Esophagus muscularis mucosa (tissue), 4 donors: Measurements from ENCODE around the gene VMAC. TPM values are rescaled to one million over a fixed set of nuclear protein-coding genes. Genes with fewer than 3 reads are reported as not detected.
"Not testable (repeated sequence)": the region's sequence is repeated elsewhere in the genome, so short reads cannot be mapped to it uniquely, and the experiment has no call there.

Experiments used
- DNase-seq: peaks from one replicate; pipeline ENCODE4 v3.0.0-alpha.2; 2017; ENCODE audit errors: extremely low spot score
- H3K27ac ChIP-seq, 4 donors: fragments of 200-600 bp; sonication (generic); replicated peaks in 1 of 4; 1 replicate in 3 of 4; 2 replicates in 1 of 4; pipeline ENCODE4 v1.5.1; 2016 to 2019; ENCODE audit warnings: mild to moderate bottlenecking in 1 of 4
- H3K27me3 ChIP-seq, 4 donors: fragments of 200-600 bp; sonication (generic); one replicate each; pipeline versions ENCODE4 v1.5.1 to v1.6.0; 2016 to 2019
- H3K36me3 ChIP-seq, 4 donors: fragments of 200-600 bp; sonication (generic); one replicate each; pipeline ENCODE4 v1.5.1; 2016 to 2019
- H3K4me1 ChIP-seq, 4 donors: fragments of 200-600 bp; sonication (generic); one replicate each; pipeline ENCODE4 v1.5.1; 2016 to 2019
- H3K4me3 ChIP-seq, 4 donors: fragments of 200-600 bp; sonication (generic); 1 replicate in 2 of 4; 2 replicates in 2 of 4; pipeline ENCODE4 v1.5.1; 2016 to 2019; ENCODE audit warnings: mild to moderate bottlenecking in 4 of 4, moderate library complexity in 1 of 4
- H3K9me3 ChIP-seq, 4 donors: fragments of 200-600 bp; sonication (generic); 1 replicate in 3 of 4; 2 replicates in 1 of 4; pipeline ENCODE4 v1.5.1; 2016 to 2019
- EP300 ChIP-seq: sonication (generic); formaldehyde crosslinking; IDR thresholded peaks from one replicate; pipeline ENCODE4 v1.6.1; 2017; ENCODE audit warnings: antibody characterized with exemption
- POLR2A ChIP-seq: fragments of 450-650 bp; IDR thresholded peaks from one replicate; pipeline ENCODE4 v1.6.1; 2017; ENCODE audit warnings: antibody characterized with exemption, moderate library complexity, mild to moderate bottlenecking, low read depth
- POLR2AphosphoS5 ChIP-seq, 2 donors: sonication (generic); formaldehyde crosslinking; IDR thresholded peaks; one replicate each; pipeline ENCODE4 v1.6.1; 2017; ENCODE audit warnings: antibody characterized with exemption in 2 of 2
- WGBS: methylation state at CpG from one replicate; pipeline ENCODE4 v1.1.5; 2018; 5-methylcytosine and 5-hydroxymethylcytosine counted together
- intact Hi-C: fragments of 100-400 bp; cut with DNase I; formaldehyde crosslinking; loops from one replicate; pipeline ENCODE4 v1.15.1; 2023
- total RNA-seq, 4 donors: library from RNA; depleted of rRNA; stranded (reverse); fragments of >200 nt; gene quantifications; one replicate each; pipeline versions ENCODE4 v1.1.0 to v1.2.1, GENCODE V29; 2016
- TF ChIP-seq, protein P1 (sequence below), 3 experiments: fragments of 200-600 bp in 2 of 3; fragments of 450-650 bp in 1 of 3; sonication (generic) in 2 of 3; IDR thresholded peaks; one replicate each; pipeline ENCODE4 v1.5.1; 2017 to 2019; ENCODE audit warnings: antibody characterized with exemption in 3 of 3, mild to moderate bottlenecking in 2 of 3, moderate library complexity in 1 of 3

Gene VMAC, protein sequence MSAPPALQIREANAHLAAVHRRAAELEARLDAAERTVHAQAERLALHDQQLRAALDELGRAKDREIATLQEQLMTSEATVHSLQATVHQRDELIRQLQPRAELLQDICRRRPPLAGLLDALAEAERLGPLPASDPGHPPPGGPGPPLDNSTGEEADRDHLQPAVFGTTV
- 10 to 100 TPM in 1 of 4 donors, 1 to 10 TPM in 3; 5.0 to 12.5 (median 7.6) TPM for total RNA-seq

DNA sequence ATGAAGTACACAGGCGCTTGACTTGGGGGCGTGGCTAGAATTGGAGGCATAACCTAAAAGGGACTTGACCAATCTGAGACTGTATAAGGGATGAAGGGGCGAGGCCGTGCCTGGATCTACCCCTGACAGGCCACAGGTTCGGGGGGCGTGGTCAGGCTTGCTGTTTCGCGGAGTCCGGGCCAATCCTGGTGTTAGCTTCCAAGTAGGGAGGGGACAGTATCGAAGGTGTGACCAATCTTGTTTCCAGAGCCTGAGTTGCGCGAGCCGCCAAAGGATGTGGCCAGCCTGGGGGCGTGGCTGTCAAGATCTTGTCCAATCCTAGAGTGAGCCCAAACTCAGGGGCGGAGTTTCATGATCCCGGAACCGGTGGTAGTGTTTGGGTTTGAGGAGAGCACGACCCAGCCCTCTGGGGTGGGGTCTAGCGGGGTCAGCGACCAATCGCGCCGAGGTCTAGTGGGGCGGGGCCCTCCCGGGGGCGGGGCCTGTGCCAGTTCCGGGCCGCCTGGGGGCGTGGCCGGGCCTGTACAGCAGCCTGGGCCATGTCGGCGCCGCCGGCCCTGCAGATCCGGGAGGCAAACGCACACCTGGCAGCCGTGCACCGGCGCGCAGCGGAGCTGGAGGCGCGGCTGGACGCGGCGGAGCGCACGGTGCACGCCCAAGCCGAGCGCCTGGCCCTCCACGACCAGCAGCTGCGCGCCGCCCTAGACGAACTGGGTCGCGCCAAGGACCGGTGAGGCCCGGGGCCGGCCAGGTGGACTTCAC is at the start of gene VMAC:
Gene VMAC (plus strand): TSS at position 521 of the 762 bp plus-strand sequence. CDS start 19 bp downstream, at position 540.
- TF ChIP-seq, protein P1, sequence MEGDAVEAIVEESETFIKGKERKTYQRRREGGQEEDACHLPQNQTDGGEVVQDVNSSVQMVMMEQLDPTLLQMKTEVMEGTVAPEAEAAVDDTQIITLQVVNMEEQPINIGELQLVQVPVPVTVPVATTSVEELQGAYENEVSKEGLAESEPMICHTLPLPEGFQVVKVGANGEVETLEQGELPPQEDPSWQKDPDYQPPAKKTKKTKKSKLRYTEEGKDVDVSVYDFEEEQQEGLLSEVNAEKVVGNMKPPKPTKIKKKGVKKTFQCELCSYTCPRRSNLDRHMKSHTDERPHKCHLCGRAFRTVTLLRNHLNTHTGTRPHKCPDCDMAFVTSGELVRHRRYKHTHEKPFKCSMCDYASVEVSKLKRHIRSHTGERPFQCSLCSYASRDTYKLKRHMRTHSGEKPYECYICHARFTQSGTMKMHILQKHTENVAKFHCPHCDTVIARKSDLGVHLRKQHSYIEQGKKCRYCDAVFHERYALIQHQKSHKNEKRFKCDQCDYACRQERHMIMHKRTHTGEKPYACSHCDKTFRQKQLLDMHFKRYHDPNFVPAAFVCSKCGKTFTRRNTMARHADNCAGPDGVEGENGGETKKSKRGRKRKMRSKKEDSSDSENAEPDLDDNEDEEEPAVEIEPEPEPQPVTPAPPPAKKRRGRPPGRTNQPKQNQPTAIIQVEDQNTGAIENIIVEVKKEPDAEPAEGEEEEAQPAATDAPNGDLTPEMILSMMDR (IDR thresholded peaks at IDR 0.05), result peak in 1 of 3 experiments; percentile 14
- TF ChIP-seq EP300 (no peak), POLR2AphosphoS5 (IDR thresholded peaks at IDR 0.05) (peak; percentile 63 to 66)
- DNase-seq, result peak; percentile 100
- 0% methylated on average over 32 of the region's 61 CpGs for WGBS
- H3K27me3 ChIP-seq, result no peaks in the 10 kb centered on the region
- intact Hi-C loops, result no loop called here
- no peaks in the 10 kb centered on the region for H3K9me3 ChIP-seq
- peak within 1 kb of the TSS; percentile 85 to 95 (median 92) for H3K27ac ChIP-seq
- H3K36me3 ChIP-seq, result peaks cover 3 to 33% (median 17%) of the 10 kb centered on the region in 4 donors
- peak within 1 kb of the TSS; percentile 65 to 97 (median 91) for H3K4me3 ChIP-seq
- H3K4me1 ChIP-seq, result peaks cover 27 to 50% (median 44%) of the 10 kb centered on the region in 4 donors

DNA sequence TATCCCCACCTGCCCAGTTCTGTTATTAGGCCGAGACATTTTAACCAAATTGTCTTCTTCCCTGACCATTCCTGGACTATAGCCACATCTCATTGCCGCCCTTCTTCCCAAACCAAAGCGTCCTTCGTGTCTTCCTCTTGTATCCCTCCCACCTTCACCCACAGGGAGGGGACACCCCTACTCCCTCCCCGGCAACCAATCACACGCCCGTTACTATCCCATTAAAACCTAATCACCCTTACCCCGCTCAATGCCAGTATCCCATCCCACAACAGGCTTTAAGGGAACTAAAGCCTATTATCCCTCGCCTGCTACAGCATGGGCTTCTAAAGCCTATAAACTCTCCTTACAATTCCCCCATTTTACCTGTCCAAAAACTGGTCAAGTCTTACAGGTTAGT is 49.5 kb upstream of the VMAC start:
- H3K27me3 ChIP-seq, H3K9me3 ChIP-seq, H3K4me3 ChIP-seq, H3K27ac ChIP-seq, DNase-seq, intact Hi-C loops, H3K36me3 ChIP-seq: not testable (repeated sequence)
- H3K4me1 ChIP-seq, result peaks cover 0 to 13% (median 11%) of the 10 kb centered on the region in 4 donors
- WGBS, result 87% methylated on average over 9 of the region's 9 CpGs

DNA sequence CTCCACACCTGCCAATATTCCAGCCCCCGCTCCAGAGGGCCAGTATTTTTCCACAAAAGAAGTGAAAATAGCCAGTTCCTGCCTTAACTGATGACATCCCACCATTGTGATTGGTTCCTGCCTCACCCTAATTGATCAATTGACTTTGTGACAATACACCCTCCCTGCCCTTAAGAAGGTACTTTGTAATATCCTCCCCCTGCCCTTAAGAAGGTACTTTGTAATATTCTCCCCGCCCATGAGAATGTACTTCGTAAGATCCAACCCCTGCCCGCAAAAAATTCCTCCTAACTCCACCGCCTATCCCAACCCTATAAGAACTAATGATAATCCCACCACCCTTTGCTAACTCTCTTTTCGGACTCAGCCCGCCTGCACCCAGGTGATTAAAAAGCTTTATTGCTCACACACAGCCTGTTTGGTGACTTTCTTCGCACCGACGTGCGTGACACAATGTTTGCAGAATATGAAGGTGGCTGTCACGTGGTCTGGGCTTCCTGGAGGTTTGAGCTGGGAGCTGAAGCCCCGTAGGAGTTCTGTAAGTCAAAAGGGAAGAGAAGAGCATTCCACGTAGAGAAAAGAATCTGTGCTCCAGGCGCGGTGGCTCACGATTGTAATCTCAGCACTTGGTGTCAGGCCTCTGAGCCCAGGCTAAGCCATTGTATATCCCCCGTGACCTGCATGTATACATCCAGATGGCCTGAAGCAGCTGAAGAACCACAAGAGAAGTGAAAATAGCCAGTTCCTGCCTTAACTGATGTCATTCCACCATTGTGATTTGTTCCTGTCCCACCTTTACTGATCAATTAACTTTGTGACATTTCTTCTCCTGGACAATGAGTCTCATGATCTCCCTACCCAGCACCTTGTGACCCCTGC is 47.2 kb upstream of the VMAC start:
- Histone ChIP-seq H3K27me3 (no peaks in the 10 kb centered on the region), H3K36me3 (no peaks in the 10 kb centered on the region), H3K4me3 (no peak overlapping the region), H3K9me3 (no peaks in the 10 kb centered on the region), H3K4me1 (no peaks in the 10 kb centered on the region), H3K27ac (no peak overlapping the region)
- WGBS, result 91% methylated on average over 18 of the region's 18 CpGs
- intact Hi-C loops, result no loop called here
- DNase-seq, result no peak
- TF ChIP-seq POLR2AphosphoS5 (IDR thresholded peaks at IDR 0.05), result no peak
- TF ChIP-seq, protein P1 (IDR thresholded peaks at IDR 0.05), result no peak

DNA sequence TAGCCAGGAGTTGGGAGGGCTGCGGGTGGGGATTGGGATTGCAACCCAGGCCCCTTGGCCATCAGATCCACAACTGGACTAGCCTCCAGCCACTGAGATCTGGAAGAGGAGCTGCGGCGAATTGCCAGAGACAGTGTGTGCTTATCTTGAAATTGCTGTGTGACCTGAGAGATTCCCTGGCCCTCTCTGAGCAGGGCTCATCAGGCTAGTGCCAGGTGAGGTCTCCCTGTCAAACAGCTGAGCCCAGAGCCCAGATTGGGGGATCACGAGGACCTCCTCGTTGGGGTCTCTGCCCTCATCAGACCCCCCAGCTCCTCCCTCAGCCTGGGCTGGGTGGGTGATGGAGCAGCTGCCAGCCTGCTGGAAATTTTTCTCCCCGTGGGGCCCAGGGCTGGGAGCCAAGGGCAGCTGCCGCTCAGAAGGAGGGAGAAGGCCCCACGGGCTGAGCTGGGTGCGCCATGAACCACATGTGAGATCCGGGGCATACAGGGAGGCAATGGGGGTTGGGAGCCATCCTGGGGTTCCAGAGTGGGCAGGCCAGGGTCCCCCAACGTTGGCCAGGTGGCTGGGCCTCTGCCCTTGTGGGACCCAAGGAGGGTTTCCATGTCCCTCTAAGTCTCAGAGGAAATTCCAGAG is 41.5 kb upstream of the VMAC start:
- Histone ChIP-seq H3K4me1 (no peaks in the 10 kb centered on the region), H3K36me3 (no peaks in the 10 kb centered on the region), H3K9me3 (no peaks in the 10 kb centered on the region), H3K4me3 (no peak overlapping the region), H3K27ac (no peak overlapping the region), H3K27me3 (no peaks in the 10 kb centered on the region)
- 77% methylated on average over 9 of the region's 11 CpGs for WGBS
- no peak for DNase-seq
- TF ChIP-seq POLR2AphosphoS5 (IDR thresholded peaks at IDR 0.05) (no peak), POLR2A (no peak), EP300 (no peak)
- TF ChIP-seq, protein P1 (IDR thresholded peaks at IDR 0.05), result no peak
- intact Hi-C loops, result no loop called here
